ACHN (cell line): Measurements from ENCODE around the gene NES.

Experiments used
- DNase-seq: peaks from one replicate; pipeline ENCODE4 v3.0.0-alpha.2; 2015
- in situ Hi-C: cut with HindIII; loops from 2 replicates; pipeline ENCODE4 v1.10.0; 2017; ENCODE audit warnings: low sequenced_read_pairs, low pct_ligation_motif_present, low pct_unique_long_range_greater_than_20kb

The NES gene

DNA sequence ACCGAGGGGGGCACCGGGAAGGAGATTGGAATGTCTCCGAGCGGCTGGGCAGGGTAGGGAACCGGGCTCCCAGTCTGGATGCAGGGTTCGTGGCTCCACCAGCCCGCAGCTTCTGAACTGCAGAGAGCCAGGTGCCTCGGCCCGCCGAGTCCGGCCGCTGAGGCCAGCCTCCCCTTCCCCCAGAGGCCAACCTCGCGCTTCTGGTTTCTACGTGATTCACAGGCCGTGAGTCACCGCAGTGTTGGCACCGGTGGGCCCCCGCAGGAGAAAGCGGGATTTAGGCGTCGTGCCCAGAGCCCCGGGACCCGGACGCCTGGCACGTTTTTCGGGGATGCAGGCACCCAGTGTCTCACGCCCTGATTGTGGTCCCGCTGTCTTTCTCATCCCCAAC, 27.7 kb upstream of the NES start:
- in situ Hi-C loops = no loop called here

DNA sequence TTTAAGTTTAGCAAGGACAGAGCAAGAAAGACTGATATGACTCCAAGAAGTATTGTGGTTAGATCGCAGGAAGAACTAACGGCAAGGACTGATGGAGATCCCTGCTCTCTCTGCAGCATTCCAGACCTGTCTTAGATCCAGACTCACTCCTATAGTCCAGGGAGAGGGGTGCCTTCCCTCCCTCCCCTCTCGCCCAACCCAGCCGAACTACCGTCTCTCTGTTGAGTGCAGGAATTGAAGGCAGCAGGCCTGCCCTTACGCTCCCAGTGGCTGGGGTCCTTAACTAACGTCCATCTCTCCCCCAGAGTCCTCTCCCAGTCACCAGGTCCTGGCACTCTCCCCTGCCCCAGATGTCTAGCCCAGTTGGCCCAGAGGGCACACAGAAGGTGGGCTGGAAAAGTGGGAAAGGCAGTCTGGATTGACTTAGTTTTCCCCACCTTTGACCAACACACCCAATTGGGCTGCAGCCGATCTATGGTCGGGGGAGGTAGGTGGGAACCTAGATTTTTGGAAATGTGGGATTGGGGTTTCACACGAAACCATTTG, 27.0 kb upstream of the NES start:
- DNase-seq = no peak
- in situ Hi-C loops = no loop called here

More for the DNA sequence above, 27.7 kb upstream of the NES start:
- peak; percentile 83 for DNase-seq

DNA sequence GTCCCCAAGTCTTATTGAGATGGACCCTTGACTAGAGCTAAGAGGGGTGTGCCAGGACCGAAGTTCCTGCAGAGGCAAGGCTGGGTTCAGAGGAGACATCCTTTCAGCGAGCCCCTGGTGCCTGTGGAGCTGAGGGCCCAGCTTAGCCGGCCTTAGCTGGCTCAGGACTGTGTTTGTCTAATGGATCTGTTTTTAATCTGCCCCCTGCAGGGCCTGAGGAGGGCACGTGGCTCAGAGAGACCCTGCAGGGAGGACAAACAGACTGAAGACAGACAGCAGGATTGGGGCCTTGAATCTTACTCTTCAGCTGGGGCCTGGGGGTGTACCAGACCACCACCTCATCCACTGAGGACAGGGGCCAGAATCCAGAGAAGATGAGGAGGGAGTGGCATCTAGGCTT, 26.5 kb upstream of the NES start:
- in situ Hi-C loops = no loop called here
- DNase-seq = no peak

DNA sequence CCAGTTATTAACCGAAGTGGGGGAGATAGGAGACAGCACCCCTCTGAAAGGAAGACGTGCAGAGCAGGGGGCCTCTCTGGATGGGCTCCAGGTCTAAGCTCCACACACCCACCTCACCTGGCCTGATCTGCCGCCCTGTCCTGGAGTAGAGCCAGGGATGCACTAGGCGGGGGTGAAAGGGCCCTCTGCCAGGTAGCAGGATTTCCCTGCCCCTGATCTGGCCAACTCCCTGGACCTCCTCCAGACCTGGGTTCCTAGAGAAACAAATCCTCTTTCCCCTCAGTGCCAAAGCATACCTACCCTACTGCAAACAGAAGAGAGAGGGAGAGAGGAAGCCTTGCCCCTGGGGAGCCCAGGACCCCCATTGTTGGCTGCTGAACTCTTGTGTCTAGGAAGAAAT, 26.1 kb upstream of the NES start:
- in situ Hi-C loops = no loop called here
- DNase-seq = no peak

DNA sequence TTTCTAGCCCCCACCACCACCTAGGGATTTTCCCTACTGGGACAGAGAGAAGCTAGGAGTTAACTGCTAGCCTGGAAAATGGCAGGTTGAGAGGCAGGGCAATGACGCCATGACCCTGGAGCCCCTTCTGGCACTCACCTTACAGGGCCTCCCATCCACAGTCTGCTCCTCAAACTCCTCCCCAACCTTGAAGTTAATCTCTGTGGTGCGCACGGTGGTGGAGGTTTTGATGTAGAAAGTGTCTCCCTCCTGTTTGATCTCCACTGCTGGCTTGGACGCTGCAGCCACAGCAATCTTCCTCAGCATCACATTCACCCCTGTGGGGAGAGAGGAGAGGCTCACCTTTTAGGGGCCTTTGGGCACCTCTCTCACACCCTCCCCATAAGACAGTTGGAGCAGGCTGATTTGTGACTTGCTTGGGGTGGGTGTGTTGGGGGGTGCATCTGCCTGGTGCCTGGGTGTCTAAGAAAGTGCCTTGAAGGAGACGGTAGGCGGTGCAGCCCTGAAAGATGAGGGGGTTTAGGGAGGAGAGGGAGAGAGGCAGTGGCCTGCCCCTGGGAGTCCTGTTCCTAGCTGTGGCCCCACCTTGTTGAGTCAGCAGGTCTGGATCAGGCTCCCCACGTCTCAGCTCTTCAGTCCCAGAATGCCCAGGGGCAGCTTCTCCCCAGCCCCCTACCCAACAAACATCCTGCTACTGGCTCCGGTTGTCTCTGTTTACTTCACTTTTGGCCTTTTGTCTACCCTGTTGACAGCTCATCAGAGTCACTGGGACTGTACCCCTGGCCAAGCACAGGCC, 23.7 kb upstream of the NES start:
- in situ Hi-C loops = no loop called here

DNA sequence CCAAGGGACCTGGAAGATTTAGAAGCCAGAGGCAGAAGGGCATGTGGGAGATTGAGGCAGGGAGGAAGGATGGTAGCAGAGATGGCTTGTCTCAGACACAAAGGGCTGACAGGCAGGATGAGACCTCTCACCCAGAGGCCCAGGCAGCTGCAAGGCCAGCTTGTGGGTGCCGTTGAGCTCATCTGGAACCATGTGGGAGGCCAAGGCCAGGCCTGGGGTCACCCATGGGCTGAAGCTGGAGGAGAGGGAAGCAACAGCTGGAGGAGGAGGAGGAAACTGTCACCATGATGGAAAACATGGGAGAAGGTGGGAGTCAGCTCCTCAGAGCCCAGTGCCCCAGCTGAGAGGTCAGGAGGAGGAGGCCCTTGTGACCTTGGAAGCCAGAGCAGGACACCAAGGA, 21.8 kb upstream of the NES start:
- in situ Hi-C loops = no loop called here
- DNase-seq = no peak

More for the DNA sequence above, 23.7 kb upstream of the NES start:
- no peak for DNase-seq

DNA sequence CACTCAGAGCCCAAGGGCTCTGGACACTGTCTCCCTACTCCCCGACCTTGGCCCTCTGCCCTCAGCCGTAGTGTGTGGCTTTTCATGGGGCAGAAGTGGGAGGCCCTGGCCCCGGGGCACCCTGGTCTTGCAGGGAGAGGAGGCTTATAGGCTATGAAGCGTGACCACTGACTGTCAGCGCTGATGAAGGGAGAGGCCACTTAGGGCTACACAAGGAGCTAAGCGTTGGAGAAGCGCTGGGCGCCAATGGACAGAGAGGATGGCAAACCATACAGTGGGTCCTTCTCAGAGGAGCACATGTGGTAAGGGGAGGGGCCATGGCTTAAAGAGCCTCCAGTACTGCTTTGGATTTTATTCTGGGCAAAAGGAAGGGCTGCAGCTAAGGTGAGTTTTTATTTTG, 20.3 kb upstream of the NES start:
- no peak for DNase-seq
- in situ Hi-C loops = no loop called here

DNA sequence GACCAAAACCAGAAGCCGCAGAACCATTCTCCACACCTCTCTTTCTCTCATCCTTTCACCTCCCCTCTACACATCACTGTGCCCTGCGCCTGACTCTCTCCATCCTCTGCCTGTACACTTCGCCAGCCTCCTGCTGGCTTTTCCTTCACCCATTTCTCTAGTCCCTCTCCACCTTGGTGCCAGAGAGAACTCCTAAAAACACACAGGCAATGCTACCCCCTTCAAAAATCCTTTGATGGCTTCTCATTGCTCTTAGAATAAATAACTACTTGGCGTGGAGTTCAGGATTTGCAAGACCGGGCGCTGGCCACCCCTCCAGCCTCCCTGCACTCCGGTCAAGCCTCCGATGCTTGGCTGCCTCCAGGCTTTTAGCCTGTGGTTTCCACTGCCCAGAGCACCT, 19.5 kb upstream of the NES start:
- in situ Hi-C loops = no loop called here
- no peak for DNase-seq

DNA sequence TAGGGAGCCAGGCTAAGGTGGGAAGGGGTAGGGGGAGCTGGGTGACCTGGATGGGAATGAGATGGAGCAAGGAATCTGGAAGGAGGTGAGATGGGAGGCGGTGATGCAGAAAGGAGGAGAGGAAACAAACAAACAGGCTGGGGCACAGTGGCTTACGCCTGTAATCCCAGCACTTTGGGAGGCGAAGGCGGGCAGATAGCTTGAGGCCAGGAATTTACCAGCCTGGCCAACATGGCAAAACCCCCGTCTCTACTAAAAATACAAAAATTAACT, 17.4 kb upstream of the NES start:
- in situ Hi-C loops = no loop called here

DNA sequence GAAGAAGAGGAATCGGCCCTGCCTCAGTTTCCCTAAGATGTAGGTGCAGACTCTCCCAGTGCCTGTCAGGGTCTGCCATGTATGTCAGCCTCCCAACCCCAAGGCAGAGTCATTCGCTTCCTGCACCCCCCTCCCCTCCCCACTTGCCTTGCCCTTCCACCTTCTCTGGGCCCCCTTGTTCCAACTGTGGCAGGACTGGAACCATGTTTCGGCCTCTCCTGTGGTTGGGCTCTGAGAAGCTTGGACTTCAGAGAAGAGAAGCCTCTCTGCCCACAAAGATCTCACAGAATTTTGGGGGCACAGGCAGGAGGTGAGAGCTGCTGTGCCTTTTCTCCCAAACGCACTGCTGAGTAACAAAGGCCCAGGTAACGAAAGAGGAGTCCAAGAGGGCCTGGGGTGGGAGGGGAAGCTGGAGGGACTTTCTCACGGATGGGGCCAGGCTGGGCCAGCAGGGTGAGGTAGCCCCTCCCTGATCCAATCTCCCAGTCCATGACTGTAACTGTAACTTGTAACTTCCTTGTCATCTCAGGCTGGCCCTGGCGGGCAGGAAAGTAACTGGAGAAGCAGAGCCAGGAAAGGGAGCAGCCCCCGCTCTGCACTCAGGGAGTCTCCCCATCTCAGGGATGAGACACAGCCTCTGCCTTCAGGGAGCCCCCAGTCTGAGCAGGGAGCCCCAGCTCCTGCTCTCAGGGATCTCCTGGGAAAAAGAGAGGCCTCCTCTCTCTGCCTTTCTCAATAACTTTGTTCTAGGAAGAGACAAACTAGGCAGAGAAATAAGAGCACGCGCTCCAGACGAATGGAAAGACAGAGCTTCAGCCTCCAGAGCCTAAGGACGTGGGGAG, 16.9 kb upstream of the NES start:
- in situ Hi-C loops = no loop called here
- DNase-seq = no peak

More for the DNA sequence above, 17.4 kb upstream of the NES start:
- DNase-seq = no peak

DNA sequence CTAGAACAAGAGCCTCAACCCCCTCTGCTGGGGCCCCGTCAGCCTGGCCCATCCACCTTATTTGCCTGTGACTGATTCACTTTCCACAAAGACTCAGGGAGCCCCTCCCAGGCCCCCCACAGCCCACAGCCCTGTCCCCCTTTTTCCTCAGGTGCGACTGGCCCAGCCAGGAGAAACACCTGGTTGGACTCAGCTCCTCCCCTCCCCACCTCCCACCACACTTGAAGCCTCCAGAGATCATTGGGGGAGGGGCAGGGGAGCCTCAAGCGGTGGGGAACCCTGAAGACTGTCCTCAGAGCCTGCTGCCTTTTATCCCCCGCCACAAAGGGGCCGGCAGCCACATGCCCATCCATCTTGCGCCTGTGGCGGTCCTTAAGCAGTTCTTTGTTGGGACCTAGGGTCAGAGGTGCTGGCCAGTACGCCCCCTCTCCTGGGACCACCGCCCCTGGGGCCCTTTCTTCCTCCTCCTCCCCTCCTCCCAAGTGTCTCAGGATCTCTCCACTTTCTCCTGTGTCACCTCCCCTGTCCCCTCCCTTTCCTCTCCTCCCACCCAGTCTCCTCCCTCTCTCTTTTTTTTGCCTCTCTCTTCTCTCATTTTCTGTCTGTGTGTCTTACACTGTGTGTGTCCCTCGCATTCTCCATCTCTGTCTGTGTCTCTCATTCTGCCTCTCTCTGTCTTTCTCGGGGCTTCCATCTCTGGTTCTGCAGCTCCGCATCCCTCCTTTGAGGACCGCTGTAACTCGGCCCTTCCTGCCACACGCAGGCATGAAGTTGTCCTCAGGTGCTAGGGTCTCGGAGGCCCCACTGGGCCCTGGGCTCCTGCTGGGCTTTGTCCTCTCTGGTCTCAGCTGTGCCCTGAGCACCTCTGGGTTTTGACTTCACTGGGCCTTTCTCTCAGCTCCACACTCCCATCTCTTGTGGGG, 16.0 kb upstream of the NES start:
- DNase-seq = no peak

DNA sequence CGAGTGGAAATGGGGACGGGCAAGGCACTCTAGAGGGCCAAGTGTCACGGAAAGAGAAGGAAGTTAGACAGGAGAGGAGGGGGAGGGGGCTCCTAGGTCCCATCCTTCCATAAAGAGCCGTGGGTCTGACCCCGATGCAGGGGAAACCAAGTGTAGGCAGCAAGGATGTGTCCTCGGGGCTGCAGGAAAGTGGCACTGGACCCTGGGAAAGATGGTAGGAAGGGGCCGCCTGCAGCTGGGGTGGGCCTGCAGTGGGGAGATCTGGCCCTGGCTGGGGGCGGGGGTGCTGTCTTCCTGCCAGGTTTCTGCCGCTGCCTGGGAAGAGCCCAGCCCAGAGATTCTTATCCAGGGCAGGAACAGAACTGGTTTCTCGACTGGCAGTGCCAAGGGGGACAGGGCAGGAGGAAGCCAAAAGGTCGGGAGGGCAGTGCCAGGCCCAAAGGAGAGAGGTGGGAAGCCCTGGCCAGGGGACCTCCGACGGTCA, 15.3 kb upstream of the NES start:
- in situ Hi-C loops = no loop called here
- DNase-seq = no peak

More for the DNA sequence above, 16.0 kb upstream of the NES start:
- in situ Hi-C loops = no loop called here

DNA sequence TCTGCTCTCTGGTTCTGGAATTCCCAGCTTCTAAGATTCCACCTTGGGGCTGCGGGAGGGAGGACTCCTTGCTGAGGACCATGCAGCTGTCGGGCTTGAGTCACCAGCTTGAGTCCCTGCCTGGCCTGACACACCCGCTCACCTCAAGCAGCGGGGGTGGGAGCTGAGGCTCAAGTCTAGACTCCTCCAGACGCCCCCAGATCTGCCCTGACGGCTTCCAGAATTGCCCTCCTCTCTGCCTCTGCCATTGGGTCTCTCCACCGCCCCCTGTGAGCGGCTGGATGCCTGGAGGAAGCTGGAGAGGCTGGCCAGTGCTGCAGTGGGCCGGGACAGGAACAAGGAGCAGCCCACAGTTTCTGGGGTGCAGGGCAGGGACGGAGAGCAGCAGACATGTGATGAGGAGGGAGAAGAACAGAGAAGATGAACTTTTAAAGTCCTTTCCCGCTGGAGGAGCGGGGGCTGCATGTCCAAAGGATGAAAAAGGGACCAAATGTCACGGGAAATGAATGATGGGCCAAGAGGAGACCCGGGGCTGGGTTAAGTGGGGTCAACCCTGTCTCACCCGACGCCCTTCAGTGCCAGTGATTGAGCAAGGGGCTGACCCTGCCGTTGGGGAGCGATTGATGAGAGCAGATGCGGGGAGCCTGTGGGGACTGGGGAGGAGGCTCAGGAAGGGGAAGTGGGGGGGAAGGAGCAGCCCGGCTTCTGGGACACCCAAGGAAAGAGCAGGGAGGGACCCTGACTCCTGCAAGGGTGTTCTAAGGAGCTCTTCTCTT, 14.6 kb upstream of the NES start:
- DNase-seq = peak; percentile 37

DNA sequence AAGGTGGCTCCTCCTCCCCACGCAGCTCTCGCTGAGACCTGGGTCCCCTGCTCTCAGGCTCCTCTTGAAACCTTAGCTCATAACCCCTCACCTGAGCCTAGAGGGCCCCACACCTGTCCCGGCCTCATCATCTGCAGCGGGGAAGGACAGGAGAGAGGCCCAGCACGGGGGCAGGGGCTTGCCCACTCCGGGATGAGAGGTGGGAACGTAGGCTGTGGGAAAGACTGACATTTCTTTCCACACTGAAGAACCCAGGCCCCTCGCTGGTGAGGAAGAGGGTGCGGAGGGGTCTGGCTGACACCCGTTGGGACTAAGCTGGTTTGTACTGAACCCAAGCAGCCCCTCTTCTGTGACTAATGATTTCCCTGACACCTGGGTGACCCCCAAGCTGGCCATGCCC, 14.0 kb upstream of the NES start:
- in situ Hi-C loops = no loop called here

More for the DNA sequence above, 14.6 kb upstream of the NES start:
- in situ Hi-C loops = no loop called here

DNA sequence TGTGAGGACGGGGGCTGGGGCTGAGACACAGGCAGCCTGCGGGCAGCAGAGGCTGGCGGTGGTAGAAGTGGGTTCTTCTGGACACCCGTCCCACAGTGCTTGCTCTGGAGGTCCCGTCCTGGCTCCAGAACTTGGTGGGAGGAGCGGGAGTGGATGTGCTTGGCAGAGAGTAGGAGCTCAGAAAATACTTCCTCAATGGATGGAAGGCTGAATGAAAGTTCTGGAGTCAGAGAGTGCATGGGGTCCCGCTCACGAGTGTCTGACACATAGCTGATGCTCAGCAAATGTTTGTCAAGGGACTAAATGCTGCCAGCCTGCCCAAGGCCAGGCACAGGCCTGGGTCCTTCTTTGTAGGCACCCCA, 13.4 kb upstream of the NES start:
- DNase-seq = no peak

More for the DNA sequence above, 14.0 kb upstream of the NES start:
- DNase-seq = no peak

DNA sequence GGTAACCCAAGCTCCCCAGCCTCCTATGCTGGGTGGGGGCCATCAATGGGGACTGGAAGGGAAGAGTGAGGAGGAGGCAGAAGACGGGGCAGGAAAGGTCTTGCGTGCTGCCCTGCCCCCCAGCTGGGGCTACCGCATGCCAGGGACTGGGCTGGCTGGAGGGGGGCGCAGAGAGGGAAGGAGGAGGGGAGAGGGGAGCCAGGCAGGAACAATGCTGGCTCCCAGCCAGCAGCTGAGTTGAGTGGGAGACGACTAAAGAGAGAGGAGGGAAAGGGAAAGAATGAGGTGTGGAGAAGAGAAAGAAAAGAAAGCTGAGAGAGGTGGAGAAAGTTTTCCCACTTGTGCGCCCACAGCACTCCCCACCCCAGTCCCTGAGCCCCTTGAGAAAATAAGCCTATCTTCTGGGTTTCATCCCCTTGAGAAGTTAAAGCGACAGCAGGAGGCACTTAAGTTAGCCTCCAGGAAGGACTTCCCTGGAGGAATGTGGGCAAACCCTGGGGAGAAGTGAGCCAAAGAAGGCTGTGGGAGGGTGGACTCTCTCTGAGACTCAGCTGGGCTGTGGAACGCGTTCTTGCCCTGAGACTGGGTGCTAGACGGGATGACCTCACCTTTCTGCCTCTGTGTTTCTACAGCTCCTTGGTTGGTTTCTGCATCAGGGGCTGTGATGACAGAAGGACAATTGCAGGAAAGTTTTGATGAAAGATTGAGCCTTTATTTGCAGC, 12.9 kb upstream of the NES start:
- in situ Hi-C loops = no loop called here
- DNase-seq = no peak

More for the DNA sequence above, 13.4 kb upstream of the NES start:
- in situ Hi-C loops = no loop called here
